HFFc6 (cell line): ENCODE results near the gene MED13L. TPM values are rescaled to one million over a fixed set of nuclear protein-coding genes. Genes with fewer than 3 reads are reported as not detected.

Experiments used
- DNase-seq: peaks from one replicate; pipeline ENCODE4 v3.0.0-alpha.2; 2018
- H3K27ac Mint-ChIP-seq: 2 replicates; pipeline ENCODE4 v1.8.0; 2020; ENCODE audit warnings: mild to moderate bottlenecking, mixed read lengths
- H3K27me3 Mint-ChIP-seq: 2 replicates; pipeline ENCODE4 v1.8.0; 2021; ENCODE audit warnings: mild to moderate bottlenecking, moderate library complexity, mixed read lengths; ENCODE audit not compliant: insufficient read depth
- H3K36me3 Mint-ChIP-seq: 2 replicates; pipeline ENCODE4 v1.8.0; 2021; ENCODE audit warnings: low read depth, mixed read lengths
- H3K4me1 Mint-ChIP-seq: 2 replicates; pipeline ENCODE4 v1.8.0; 2020; ENCODE audit warnings: low read depth, mixed read lengths
- H3K4me3 Mint-ChIP-seq: 2 replicates; pipeline ENCODE4 v1.8.0; 2020; ENCODE audit warnings: mild to moderate bottlenecking, moderate library complexity, mixed read lengths
- H3K9me3 Mint-ChIP-seq: 2 replicates; pipeline ENCODE4 v1.8.0; 2020; ENCODE audit warnings: mild to moderate bottlenecking, mixed read lengths
- total RNA-seq, 6 experiments: library from RNA; stranded (reverse); fragmentation: NEBNext Ultra II Directional; extraction: Animal tissue kit (Norgen Biotek cat#: 25700); gene quantifications; 2 replicates in 1 of 6; 3 replicates in 5 of 6; pipeline ENCODE4 v1.2.3, GENCODE V29; 2021
- TF ChIP-seq, protein P1 (sequence below): fragments of 200-600 bp; sonication (generic); IDR thresholded peaks from 2 replicates; pipeline ENCODE4 v1.5.0; 2021; ENCODE audit warnings: antibody characterized with exemption, mild to moderate bottlenecking

The MED13L gene
- total RNA-seq, 6 experiments from 2014 or later, result 74.5 to 84.2 (median 77.7) TPM

DNA sequence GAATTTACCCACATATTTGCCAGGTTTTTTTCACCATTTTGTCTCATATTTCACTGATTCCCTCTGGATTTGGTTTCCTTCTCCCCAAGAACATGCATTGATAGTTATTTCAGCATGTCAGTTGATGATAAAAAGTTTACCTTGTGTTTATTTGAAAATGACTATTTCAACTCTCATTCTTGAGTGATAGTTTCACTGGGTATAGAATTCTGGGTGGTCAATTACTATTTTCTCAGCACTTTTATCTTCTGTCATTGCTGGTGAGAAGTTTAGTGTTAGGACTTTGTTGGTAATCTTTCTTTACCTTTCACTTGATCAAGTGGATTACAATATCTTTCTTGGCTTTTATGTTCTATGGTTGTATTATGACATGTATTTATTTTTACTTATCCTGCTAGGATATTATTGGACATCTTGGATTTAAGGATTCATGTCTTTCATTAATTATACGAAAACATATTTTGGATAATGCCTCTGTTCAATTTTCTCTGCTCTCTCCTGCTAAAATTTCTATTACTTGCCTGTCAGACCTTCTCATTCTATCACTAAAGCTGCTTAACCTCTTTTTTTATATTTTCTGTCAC is 338.6 kb downstream of the MED13L start:
- H3K27me3 Mint-ChIP-seq, result no peaks in the 10 kb centered on the region; the same call in none of the 2 replicates
- H3K4me3 Mint-ChIP-seq, result no peak overlapping the region
- H3K9me3 Mint-ChIP-seq, result peaks cover 9% of the 10 kb centered on the region
- TF ChIP-seq, protein P1, sequence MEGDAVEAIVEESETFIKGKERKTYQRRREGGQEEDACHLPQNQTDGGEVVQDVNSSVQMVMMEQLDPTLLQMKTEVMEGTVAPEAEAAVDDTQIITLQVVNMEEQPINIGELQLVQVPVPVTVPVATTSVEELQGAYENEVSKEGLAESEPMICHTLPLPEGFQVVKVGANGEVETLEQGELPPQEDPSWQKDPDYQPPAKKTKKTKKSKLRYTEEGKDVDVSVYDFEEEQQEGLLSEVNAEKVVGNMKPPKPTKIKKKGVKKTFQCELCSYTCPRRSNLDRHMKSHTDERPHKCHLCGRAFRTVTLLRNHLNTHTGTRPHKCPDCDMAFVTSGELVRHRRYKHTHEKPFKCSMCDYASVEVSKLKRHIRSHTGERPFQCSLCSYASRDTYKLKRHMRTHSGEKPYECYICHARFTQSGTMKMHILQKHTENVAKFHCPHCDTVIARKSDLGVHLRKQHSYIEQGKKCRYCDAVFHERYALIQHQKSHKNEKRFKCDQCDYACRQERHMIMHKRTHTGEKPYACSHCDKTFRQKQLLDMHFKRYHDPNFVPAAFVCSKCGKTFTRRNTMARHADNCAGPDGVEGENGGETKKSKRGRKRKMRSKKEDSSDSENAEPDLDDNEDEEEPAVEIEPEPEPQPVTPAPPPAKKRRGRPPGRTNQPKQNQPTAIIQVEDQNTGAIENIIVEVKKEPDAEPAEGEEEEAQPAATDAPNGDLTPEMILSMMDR, result no peak
- 0 out of 2 replicates have a peak, but pooled peaks cover 7% of the 10 kb centered on the region for H3K36me3 Mint-ChIP-seq
- DNase-seq, result no peak
- H3K4me1 Mint-ChIP-seq, result peaks cover 6% of the 10 kb centered on the region
- no peak overlapping the region for H3K27ac Mint-ChIP-seq

DNA sequence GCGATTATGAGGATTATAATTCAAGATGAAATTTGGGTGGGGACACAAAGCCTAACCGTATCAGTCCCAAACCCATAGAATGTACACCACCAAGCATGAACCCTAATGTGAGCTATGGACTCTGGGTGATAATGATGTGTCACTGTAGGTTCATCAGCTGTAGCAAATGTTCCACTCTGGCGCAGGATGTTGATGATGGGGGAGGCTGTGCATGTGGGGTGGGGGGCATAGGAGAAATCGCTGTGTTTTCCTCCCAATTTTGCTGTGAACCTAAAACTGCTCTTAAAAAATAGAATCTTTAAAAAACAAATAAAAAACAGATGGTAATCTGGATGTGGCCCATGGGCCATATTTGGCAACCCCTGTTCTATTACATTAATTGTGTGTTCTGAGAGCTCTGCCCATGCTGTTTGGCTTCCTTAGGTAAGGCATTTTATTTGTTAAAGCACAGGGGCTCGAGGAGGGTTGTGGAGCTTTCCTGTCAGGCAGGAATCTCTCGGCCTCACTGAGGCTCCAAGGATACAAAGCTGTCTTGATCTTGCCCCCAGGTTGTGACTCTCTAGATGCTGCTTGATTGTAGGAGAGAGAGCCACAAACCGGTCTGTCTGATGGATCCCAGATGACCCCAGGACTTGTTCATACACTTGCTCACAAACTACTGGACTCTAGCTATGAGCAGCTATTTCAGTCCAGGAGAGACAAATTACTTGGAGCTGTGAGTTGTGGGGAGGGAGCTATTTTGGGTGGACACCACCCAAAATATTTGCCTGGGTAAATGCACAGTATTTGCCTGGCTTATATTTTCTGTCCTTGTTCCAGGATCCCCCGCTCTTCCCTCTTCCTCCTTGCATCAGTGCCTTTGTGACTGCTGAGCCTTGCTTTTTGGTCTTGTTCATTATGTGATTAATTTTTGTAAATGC is 340.2 kb downstream of the MED13L start:
- Mint-ChIP-seq H3K36me3 (0 out of 2 replicates have a peak, but pooled peaks cover 7% of the 10 kb centered on the region), H3K9me3 (peaks cover 9% of the 10 kb centered on the region), H3K4me3 (no peak overlapping the region), H3K27ac (no peak overlapping the region), H3K27me3 (no peaks in the 10 kb centered on the region; the same call in none of the 2 replicates), H3K4me1 (peaks cover 6% of the 10 kb centered on the region)
- TF ChIP-seq, protein P1, result no peak
- no peak for DNase-seq

DNA sequence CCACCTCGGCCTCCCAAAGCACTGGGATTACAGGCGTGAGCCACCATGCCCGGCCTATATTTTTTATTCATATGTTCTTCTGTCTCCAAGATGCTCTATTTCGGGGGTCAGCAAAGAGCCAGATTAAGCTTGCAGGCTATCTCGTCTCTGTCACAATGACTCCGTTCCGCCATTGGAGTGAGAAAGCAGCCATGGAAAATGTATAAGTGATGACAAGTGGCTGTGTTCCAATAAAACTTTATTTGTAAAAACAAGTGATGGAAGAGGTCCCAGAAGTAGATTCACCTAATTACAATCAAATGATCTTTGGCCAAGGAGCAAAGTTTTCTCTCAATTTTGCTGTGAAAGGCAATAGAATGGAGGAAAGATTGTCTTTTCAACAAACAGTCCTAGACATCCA is 342.6 kb downstream of the MED13L start:
- DNase-seq, result no peak
- 0 out of 2 replicates have a peak, but pooled peaks cover 7% of the 10 kb centered on the region for H3K36me3 Mint-ChIP-seq
- H3K27me3 Mint-ChIP-seq, result no peaks in the 10 kb centered on the region; the same call in none of the 2 replicates
- H3K4me3 Mint-ChIP-seq, result no peak overlapping the region
- H3K27ac Mint-ChIP-seq, result no peak overlapping the region
- H3K9me3 Mint-ChIP-seq, result peaks cover 9% of the 10 kb centered on the region
- no peaks in the 10 kb centered on the region for H3K4me1 Mint-ChIP-seq
- TF ChIP-seq, protein P1, result no peak

DNA sequence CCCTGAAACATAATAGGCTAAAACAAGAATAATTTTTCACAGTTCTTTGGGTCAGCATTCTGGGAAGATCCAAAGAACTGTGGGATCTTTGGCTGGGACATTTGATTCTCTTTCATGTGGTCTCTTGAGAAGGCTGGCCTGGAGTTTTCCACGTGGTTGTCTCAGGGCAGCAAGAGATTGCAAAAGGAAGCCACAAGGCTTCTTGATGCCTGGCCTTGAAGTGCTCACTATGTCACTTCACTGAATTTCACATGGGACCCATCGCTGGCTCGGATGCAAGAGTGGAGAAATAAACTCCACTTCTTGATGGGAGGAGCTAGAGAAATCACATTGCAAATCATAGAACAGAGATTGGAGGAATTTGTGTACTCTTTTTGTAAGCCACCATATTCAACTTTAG is 343.4 kb downstream of the MED13L start:
- TF ChIP-seq, protein P1, result no peak
- no peak for DNase-seq
- Mint-ChIP-seq H3K36me3 (0 out of 2 replicates have a peak, but pooled peaks cover 5% of the 10 kb centered on the region), H3K4me1 (no peaks in the 10 kb centered on the region), H3K27me3 (no peaks in the 10 kb centered on the region; the same call in none of the 2 replicates), H3K4me3 (no peak overlapping the region), H3K9me3 (peaks cover 5% of the 10 kb centered on the region), H3K27ac (no peak overlapping the region)

DNA sequence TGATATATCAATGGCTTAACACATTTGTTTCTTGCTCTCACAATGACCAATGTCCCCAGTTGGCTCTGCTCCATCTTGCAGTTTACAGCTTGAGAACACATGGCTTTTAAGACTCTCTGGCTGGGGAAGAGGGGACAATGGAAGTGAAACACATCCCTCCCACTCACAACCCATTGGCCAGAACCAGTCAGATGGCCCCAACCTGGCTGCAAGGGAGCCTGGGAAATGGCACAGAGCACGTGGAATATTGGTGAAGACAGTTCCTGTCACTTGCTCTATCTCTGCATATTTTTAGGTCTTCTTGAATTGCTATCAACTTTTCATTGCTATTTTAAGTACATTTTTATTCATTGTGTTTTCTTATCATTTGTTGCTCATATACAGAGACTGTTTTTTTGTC is 345.4 kb downstream of the MED13L start:
- TF ChIP-seq, protein P1, result no peak
- no peaks in the 10 kb centered on the region for H3K4me1 Mint-ChIP-seq

More for the DNA sequence above, 345.4 kb downstream of the MED13L start:
- no peaks in the 10 kb centered on the region for H3K9me3 Mint-ChIP-seq
- H3K4me3 Mint-ChIP-seq, result no peak overlapping the region
- no peaks in the 10 kb centered on the region; the same call in 1 of the 2 replicates for H3K27me3 Mint-ChIP-seq
- DNase-seq, result no peak
- H3K36me3 Mint-ChIP-seq, result no peaks in the 10 kb centered on the region
- H3K27ac Mint-ChIP-seq, result no peak overlapping the region
